ENCODE results near the gene TROAP. TPM values are rescaled to one million over a fixed set of nuclear protein-coding genes. Genes with fewer than 3 reads are reported as not detected.

TROAP gene
- total RNA-seq, 2 experiments from 2014 or later: 73.8 to 80.4 TPM

GRCh38 chr12:49335955-49336644, 13.0 kb downstream of the TROAP start:
- Mint-ChIP-seq H3K36me3 (peaks cover 11% of the 10 kb centered on the region), H3K27ac (no peak overlapping the region), H3K27me3 (peaks cover 81% of the 10 kb centered on the region), H3K4me1 (peaks cover 9% of the 10 kb centered on the region), H3K9me3 (no peaks in the 10 kb centered on the region), H3K4me3 (no peak overlapping the region)
- DNase-seq: peak; percentile 45
- POLR2A ChIA-PET: interaction anchor here (1.0 kb wide), 1 partner anchor 13 kb away, joined by 3 read pairs; the partner anchor contains the start of gene TROAP
- no peak for ATAC-seq (ENCODE audit: low read depth)

DNA sequence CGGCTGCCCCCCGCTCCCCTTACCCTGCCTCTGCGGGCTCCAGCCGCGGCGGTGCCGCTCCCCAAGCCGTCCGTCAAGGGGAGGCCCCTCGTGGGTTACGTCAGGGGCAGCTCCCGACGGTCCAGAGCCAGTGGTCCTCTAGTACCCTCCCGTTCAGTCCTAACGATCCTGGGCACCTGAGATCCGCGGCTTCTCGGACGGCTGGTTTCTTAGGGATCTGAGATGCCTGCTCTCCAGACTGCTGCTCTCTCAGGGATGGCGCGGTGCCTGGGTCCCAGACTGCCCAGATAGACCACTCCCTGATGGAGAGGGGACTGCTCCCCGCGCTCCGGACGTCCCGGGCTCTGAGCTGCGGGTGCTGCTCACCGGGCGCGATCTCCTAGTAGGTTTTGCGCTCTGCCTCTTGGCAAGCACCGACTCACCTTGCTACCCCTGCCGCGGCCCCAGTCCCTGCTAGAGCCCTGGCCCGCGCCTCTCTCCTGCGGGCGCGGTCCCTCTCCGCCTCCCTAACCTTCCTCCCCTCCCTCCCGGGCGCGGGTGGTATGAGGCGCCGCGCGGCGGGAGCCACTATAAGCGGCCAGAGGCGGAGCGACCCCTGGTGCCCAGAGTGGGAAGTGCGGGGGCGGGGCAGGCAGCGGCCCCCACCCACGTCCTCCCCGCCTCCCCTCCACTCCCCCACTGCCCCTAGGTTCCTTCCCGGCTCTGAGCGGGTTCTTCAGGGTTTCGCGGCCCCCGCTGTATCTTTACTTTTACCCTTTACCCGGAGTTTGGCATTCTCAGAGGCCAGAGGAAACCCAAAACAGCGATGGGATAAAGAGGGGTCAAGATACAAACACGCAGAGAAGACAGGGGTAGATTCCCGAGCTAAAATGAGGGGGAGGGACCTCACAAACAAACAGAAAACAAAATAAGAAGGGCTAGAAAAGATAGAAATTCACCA, 13.9 kb downstream of the TROAP start, which contains the start of gene C1QL4:
C1QL4 (minus strand) TSS at position 544 of the 940 bp plus-strand sequence. CDS start 711 bp downstream, outside the sequence.
- Mint-ChIP-seq H3K9me3 (no peaks in the 10 kb centered on the region), H3K27ac (no peak within 1 kb of the TSS), H3K36me3 (peaks cover 4% of the 10 kb centered on the region), H3K4me1 (peaks cover 9% of the 10 kb centered on the region), H3K27me3 (peaks cover 89% of the 10 kb centered on the region), H3K4me3 (peak within 1 kb of the TSS; percentile 70)
- DNase-seq: peak; percentile 94
- POLR2A ChIA-PET: interaction anchor here (0.6 kb wide), 2 partner anchors 71 to 123 kb away, joined by 3 to 4 read pairs; no protein-coding TSS in a partner anchor
- ATAC-seq (ENCODE audit: low read depth): peak; percentile 87

DNA sequence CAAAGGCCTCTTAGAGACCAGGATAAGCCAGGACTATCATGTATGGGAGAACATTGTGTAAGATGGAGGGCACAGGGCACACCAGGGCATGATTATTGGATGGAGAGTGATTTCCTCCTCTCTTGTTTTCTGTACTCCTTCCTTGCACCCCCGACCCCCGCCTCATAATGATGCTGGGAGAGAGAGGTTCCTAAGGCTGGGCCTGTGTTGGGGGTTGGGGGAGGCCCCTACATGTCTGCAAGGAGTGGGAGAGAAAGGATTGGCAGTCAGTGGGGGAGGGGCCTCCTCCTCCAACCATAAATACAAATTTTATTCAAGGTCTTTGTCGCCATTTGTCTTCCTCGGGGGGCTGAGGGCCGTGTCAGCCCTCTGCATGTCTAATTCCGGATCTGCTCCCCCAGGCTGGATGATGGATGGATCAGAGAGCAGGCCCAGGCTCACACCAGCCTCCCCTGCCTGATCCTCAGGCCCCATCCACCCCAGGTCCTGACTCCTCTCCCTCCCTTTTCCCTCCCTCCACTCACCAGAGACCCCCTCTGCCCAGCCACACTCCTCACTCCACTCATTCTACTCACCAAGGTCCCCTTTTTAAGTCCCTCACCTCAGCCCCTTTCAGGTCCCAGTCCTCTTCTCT, 15.9 kb downstream of the TROAP start:
- H3K4me3 Mint-ChIP-seq: no peak overlapping the region
- no peaks in the 10 kb centered on the region for H3K9me3 Mint-ChIP-seq
- ATAC-seq (ENCODE audit: low read depth) (no peak), DNase-seq (no peak)
- H3K4me1 Mint-ChIP-seq: peaks cover 13% of the 10 kb centered on the region
- H3K27me3 Mint-ChIP-seq: peaks cover 91% of the 10 kb centered on the region
- POLR2A ChIA-PET: no interaction called here
- H3K27ac Mint-ChIP-seq: no peak overlapping the region
- H3K36me3 Mint-ChIP-seq: no peaks in the 10 kb centered on the region

DNA sequence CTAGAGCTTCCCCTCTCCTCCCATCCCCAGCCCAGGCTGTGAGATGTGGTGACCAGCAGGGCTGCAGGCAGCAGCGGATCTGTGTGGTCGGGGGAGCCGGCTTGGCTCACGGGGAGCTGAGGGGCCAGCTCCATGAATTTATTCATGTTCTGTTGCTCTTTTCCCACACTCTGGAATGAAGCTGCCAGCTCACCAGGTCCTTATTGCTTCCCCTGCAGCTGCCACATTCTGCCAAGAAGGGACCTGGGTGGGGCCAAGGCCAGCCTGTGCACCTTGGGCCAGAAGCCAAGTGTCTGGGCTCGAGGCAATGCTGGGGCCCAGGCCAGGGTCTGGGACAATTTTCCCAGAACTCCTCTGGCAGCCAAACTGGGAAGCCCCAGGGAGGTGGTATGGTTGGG, 16.4 kb downstream of the TROAP start:
- DNase-seq (no peak), ATAC-seq (ENCODE audit: low read depth) (no peak)
- no peaks in the 10 kb centered on the region for H3K36me3 Mint-ChIP-seq
- peaks cover 91% of the 10 kb centered on the region for H3K27me3 Mint-ChIP-seq
- H3K27ac Mint-ChIP-seq: no peak overlapping the region
- POLR2A ChIA-PET: no interaction called here
- no peaks in the 10 kb centered on the region for H3K9me3 Mint-ChIP-seq
- no peak overlapping the region for H3K4me3 Mint-ChIP-seq
- H3K4me1 Mint-ChIP-seq: peaks cover 15% of the 10 kb centered on the region

DNA sequence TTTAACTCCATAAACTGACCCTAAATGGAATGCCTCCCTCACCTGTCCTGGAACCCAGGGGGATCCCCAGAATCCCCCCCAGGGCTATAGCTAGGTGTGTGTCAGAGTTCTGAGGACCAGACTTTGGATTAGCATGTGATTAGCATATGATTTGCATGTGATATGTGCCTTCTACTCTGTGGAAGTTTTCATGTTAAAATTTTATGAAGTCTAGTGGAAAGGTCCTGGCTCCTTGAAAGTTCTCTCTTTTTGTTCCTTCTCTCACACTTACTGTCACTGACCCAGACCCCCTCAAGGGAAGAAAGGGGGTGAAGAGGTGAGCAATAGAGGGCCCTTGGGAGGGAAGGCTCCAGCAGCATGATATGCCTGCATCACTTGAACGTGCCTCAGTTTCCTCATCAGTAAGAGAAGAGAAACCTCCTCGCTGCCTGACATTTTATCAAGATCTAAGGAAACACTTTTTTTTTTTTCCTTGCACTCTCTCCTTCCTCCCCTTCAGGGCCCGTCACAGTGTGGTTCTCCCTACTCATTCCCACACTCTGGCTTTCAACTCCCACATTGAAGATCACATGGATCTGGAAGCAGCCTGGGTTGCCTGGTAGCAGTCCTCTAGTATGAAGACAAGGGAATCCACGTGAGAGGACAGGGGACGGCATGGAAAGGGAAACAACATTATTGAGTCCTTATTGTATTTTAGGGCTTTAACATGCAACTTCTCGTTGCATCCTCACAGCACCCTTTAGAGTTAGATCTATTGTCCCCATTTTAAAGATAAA, 17.2 kb downstream of the TROAP start:
- Mint-ChIP-seq H3K4me3 (no peak overlapping the region), H3K4me1 (peaks cover 14% of the 10 kb centered on the region), H3K36me3 (no peaks in the 10 kb centered on the region), H3K27ac (no peak overlapping the region), H3K9me3 (no peaks in the 10 kb centered on the region), H3K27me3 (peaks cover 86% of the 10 kb centered on the region)
- no peak for ATAC-seq (ENCODE audit: low read depth)
- no peak for DNase-seq
- POLR2A ChIA-PET: no interaction called here

- H3K36me3 Mint-ChIP-seq: no peaks in the 10 kb centered on the region
- POLR2A ChIA-PET: interaction anchor here (1.5 to 2.8 kb wide), 2 partner anchors 18 to 77 kb away, joined by 3 to 16 read pairs; partner anchors contain the start of gene TROAP
- H3K27ac Mint-ChIP-seq: no peak overlapping the region
- ATAC-seq (ENCODE audit: low read depth): no peak
- H3K9me3 Mint-ChIP-seq: no peaks in the 10 kb centered on the region
- H3K4me3 Mint-ChIP-seq: no peak overlapping the region
- H3K4me1 Mint-ChIP-seq: peaks cover 17% of the 10 kb centered on the region
- H3K27me3 Mint-ChIP-seq: peaks cover 88% of the 10 kb centered on the region
- DNase-seq: no peak
Measured at GRCh38 chr12:49340971-49341776, 18.1 kb downstream of the TROAP start.

GRCh38 chr12:49341777-49342065, 18.7 kb downstream of the TROAP start:
- H3K36me3 Mint-ChIP-seq: no peaks in the 10 kb centered on the region
- no peak for DNase-seq
- no peak for ATAC-seq (ENCODE audit: low read depth)
- POLR2A ChIA-PET: interaction anchor here (1.3 to 2.8 kb wide), 3 partner anchors 19 to 78 kb away, joined by 3 to 16 read pairs (median 4); partner anchors contain the start of gene TROAP
- no peak overlapping the region for H3K4me3 Mint-ChIP-seq
- H3K9me3 Mint-ChIP-seq: no peaks in the 10 kb centered on the region
- no peak overlapping the region for H3K27ac Mint-ChIP-seq
- peaks cover 21% of the 10 kb centered on the region for H3K4me1 Mint-ChIP-seq
- peaks cover 91% of the 10 kb centered on the region for H3K27me3 Mint-ChIP-seq

GRCh38 chr12:49342066-49342913, 19.2 kb downstream of the TROAP start:
- Mint-ChIP-seq H3K27ac (no peak overlapping the region), H3K4me3 (peak overlapping the region; percentile 70), H3K36me3 (no peaks in the 10 kb centered on the region), H3K27me3 (peaks cover 91% of the 10 kb centered on the region), H3K4me1 (peaks cover 26% of the 10 kb centered on the region), H3K9me3 (no peaks in the 10 kb centered on the region)
- DNase-seq (peak; percentile 84), ATAC-seq (ENCODE audit: low read depth) (peak; percentile 73)
- POLR2A ChIA-PET: interaction anchor here (0.6 to 2.8 kb wide), 8 partner anchors 10 to 1978 kb away, joined by 3 to 16 read pairs (median 4); partner anchors contain the start of gene TROAP

- Mint-ChIP-seq H3K4me3 (peak overlapping the region; percentile 70), H3K9me3 (no peaks in the 10 kb centered on the region), H3K27me3 (peaks cover 88% of the 10 kb centered on the region), H3K4me1 (peaks cover 25% of the 10 kb centered on the region), H3K36me3 (no peaks in the 10 kb centered on the region), H3K27ac (no peak overlapping the region)
- DNase-seq: no peak
- POLR2A ChIA-PET: interaction anchor here (0.5 to 2.8 kb wide), 10 partner anchors 9 to 1978 kb away, joined by 3 to 16 read pairs (median 4); partner anchors contain the start of gene TROAP
- ATAC-seq (ENCODE audit: low read depth): no peak
Measured at GRCh38 chr12:49342914-49343731, 20.1 kb downstream of the TROAP start.

DNA sequence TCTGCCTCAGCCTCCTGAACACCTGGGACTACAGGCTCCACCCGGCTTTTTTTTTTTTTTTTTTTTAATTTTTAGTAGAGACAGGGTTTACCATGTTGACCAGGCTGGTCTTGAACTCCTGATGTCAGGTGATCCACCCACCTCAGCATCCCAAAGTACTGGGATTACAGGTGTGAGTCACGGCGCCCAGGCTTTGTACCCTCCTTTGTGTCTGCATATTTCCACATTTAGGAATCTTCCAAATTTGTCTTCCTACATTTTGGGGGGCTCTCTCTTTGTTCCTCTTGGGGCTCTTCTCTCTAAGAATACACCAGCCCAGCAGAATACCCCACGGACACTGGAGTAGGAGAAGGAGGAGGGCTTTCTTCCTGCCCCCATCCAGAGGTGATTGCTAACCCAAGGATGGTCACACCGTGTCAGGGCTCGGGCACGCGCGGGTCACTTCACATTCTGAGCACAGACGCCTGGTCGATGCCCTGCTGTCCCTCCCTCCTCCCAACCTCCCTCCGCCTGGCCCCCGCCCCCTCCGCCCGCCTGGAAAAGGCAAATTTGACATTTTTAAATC, 21.5 kb downstream of the TROAP start:
- no peaks in the 10 kb centered on the region for H3K9me3 Mint-ChIP-seq
- DNase-seq (no peak), ATAC-seq (ENCODE audit: low read depth) (no peak)
- no peak overlapping the region for H3K27ac Mint-ChIP-seq
- no peaks in the 10 kb centered on the region for H3K36me3 Mint-ChIP-seq
- peaks cover 85% of the 10 kb centered on the region for H3K27me3 Mint-ChIP-seq
- no peak overlapping the region for H3K4me3 Mint-ChIP-seq
- POLR2A ChIA-PET: no interaction called here
- H3K4me1 Mint-ChIP-seq: peaks cover 25% of the 10 kb centered on the region

Measured in activated naive CD8-positive, alpha-beta T cell treated with anti-CD3 and anti-CD28 coated beads, Interleukin-2, amount 10 ng/mL, durations not matched to agents 7 days and 5 days (primary cell).